A673 (cell line): Measurements from ENCODE around the gene RHCG.

Experiments
- CTCF ChIP-seq: fragments of 300-800, 200-600 bp; sonication (generic); conservative IDR thresholded peaks from 2 replicates; pipeline ENCODE4 v1.5.1; 2017; ENCODE audit warnings: low read depth, mild to moderate bottlenecking, antibody characterized with exemption, low read length, moderate library complexity, mixed read lengths
- EZH2 ChIP-seq: fragments of 200-600 bp; sonication (generic); IDR thresholded peaks from 2 replicates; pipeline ENCODE4 v1.6.1; 2017; ENCODE audit warnings: borderline replicate concordance, low read depth, mild to moderate bottlenecking, mixed read lengths, antibody characterized with exemption, low read length; ENCODE audit not compliant: poor library complexity, severe bottlenecking

DNA sequence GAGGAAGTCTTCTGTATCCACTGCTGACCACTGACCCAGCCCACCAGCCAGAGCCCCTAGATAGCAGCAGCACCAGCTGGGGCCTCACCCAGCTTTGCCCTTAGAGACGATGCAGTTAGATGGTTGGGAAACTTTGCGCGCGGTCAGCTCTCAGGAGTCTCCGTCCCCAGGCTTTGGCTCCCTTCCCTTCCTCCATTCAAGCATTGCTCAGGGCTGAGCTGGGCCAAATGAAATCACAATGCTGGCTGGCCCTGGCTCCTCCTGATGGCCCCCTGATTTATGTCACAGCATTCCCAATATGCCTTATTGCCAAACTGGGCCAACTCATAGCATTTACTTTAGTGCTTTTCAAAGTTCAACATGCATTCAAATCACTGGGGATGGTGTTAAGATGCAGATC, 34.6 kb upstream of the RHCG start:
- TF ChIP-seq CTCF, result no peak
- no peak for TF ChIP-seq EZH2
